A549 (cell line): ENCODE data around the gene NFYC. TPM values are rescaled to one million over a fixed set of nuclear protein-coding genes. Genes with fewer than 3 reads are reported as not detected.

Experiments
- ATAC-seq, 2 experiments: fragments of 200-7000 bp in 1 of 2; fragments of >200 bp in 1 of 2; cut with Nextera tagmentation in 1 of 2; cut with Tn5 transposase in 1 of 2; 3 replicates each; pipeline versions ENCODE4 v1.8.0 to v1.9.1; 2018 to 2020; ENCODE audit warnings: mild to moderate bottlenecking in 1 of 2, moderate library complexity in 1 of 2
- CTCF ChIA-PET: fragments of 300-600 bp; sonication (Branson Sonifier 250); formaldehyde crosslinking; extraction: SDS; loops from one replicate; lab custom pipeline; 2021; ENCODE audit warnings: antibody characterized with exemption, inconsistent platforms; lab: Yijun Ruan, JAX
- POLR2A ChIA-PET: fragments of 350-600 bp; formaldehyde crosslinking; extraction: SDS; loops from one replicate; lab custom pipeline; 2021; ENCODE audit warnings: antibody characterized with exemption, inconsistent platforms; lab: Yijun Ruan, JAX
- DNase-seq, 2 experiments: peaks; one replicate each; pipeline versions ENCODE4 v3.0.0 to v3.0.0-alpha.2; 2011 to 2016; ENCODE audit warnings: low read depth in 1 of 2, low spot score in 1 of 2
- FAIRE-seq: peaks from 2 replicates; lab custom pipeline; 2011; peaks lifted over from hg19 to GRCh38; lab: Jason Lieb, UNC
- H3K27ac ChIP-seq, 2 experiments: fragments of >200 bp; sonication (Bioruptor Twin); formaldehyde crosslinking; 3 replicates each; pipeline ENCODE4 v1.5.1; 2016 to 2017
- H3K4me1 ChIP-seq: fragments of >200 bp; sonication (Bioruptor Twin); formaldehyde crosslinking; 3 replicates; pipeline ENCODE4 v1.6.1; 2016
- H3K4me2 ChIP-seq: fragments of >200 bp; sonication (Bioruptor Twin); formaldehyde crosslinking; 3 replicates; pipeline ENCODE4 v1.6.1; 2016
- H3K4me3 ChIP-seq: fragments of >200 bp; sonication (Bioruptor Twin); formaldehyde crosslinking; 3 replicates; pipeline ENCODE4 v1.5.1; 2016
- H3K9me3 ChIP-seq: fragments of >200 bp; sonication (Bioruptor Twin); formaldehyde crosslinking; 3 replicates; pipeline ENCODE4 v1.6.1; 2016
- CTCF ChIP-seq: fragments of >200 bp; sonication (Bioruptor Twin); formaldehyde crosslinking; IDR thresholded peaks from 3 replicates; pipeline ENCODE4 v1.5.1; 2016
- EHF ChIP-seq: fragments of 250-450 bp; sonication (Bioruptor Pico); IDR thresholded peaks from 2 replicates; pipeline ENCODE4 v1.5.0; 2020; ENCODE audit warnings: mild to moderate bottlenecking
- FOSB ChIP-seq: fragments of 250-450 bp; sonication (Bioruptor Pico); IDR thresholded peaks from 2 replicates; pipeline ENCODE4 v1.5.0; 2020; ENCODE audit warnings: mild to moderate bottlenecking, moderate library complexity
- FOSL2 ChIP-seq, 2 experiments: fragments of 450-650 bp in 1 of 2; fragments of >200 bp in 1 of 2; sonication (Bioruptor Twin) in 1 of 2; formaldehyde crosslinking; IDR thresholded peaks; 2 replicates each; pipeline versions ENCODE4 v1.5.0 to v1.6.1; 2016 to 2020; ENCODE audit warnings: mild to moderate bottlenecking in 1 of 2, moderate library complexity in 1 of 2
- GATA3 ChIP-seq: IDR thresholded peaks from 2 replicates; pipeline ENCODE4 v1.6.1; 2012; ENCODE audit warnings: borderline replicate concordance
- HES2 ChIP-seq: fragments of >200 bp; sonication (Bioruptor Twin); formaldehyde crosslinking; IDR thresholded peaks from 2 replicates; pipeline ENCODE4 v1.6.1; 2016
- HOXB13 ChIP-seq: fragments of 250-450 bp; sonication (Bioruptor Pico); IDR thresholded peaks from 2 replicates; pipeline ENCODE4 v1.5.0; 2020; ENCODE audit warnings: low read depth, mild to moderate bottlenecking, moderate library complexity
- HOXB5 ChIP-seq: fragments of 250-450 bp; sonication (Bioruptor Pico); IDR thresholded peaks from 2 replicates; pipeline ENCODE4 v1.5.0; 2020; ENCODE audit warnings: mild to moderate bottlenecking, moderate library complexity
- KDM1A ChIP-seq: fragments of 200-600 bp; sonication (generic); IDR thresholded peaks from 2 replicates; pipeline ENCODE4 v1.6.1; 2016; ENCODE audit warnings: low read depth, mild to moderate bottlenecking
- KDM5A ChIP-seq: fragments of 200-600 bp; sonication (generic); IDR thresholded peaks from 2 replicates; pipeline ENCODE4 v1.6.1; 2016; ENCODE audit warnings: antibody characterized with exemption, mild to moderate bottlenecking
- NFE2L2 ChIP-seq: fragments of 150-350 bp; conservative IDR thresholded peaks from 2 replicates; pipeline ENCODE4 v1.6.1; 2014; ENCODE audit warnings: low read length
- NR3C1 ChIP-seq: fragments of >200 bp; sonication (Bioruptor Twin); formaldehyde crosslinking; IDR thresholded peaks from 3 replicates; pipeline ENCODE4 v1.6.1; 2017
- PBX3 ChIP-seq: IDR thresholded peaks from 2 replicates; pipeline ENCODE4 v1.6.1; 2012
- RAD21 ChIP-seq, 2 experiments: fragments of >200 bp in 1 of 2; sonication (Bioruptor Twin) in 1 of 2; formaldehyde crosslinking in 1 of 2; IDR thresholded peaks in 1 of 2; conservative IDR thresholded peaks in 1 of 2; 2 replicates in 1 of 2; 3 replicates in 1 of 2; pipeline ENCODE4 v1.6.1; 2012 to 2018; ENCODE audit warnings: inconsistent platforms in 1 of 2
- RARB ChIP-seq: fragments of 250-450 bp; sonication (Bioruptor Pico); IDR thresholded peaks from 2 replicates; pipeline ENCODE4 v1.8.0; 2021; ENCODE audit warnings: mild to moderate bottlenecking, moderate library complexity
- ZC3H11A ChIP-seq: fragments of 450-650 bp; IDR thresholded peaks from 2 replicates; pipeline ENCODE4 v1.6.1; 2014; ENCODE audit warnings: antibody characterized with exemption, mild to moderate bottlenecking
- WGBS: methylation state at CpG from one replicate; pipeline ENCODE4 v1.1.6; 2017; ENCODE audit errors: missing lambda C conversion rate; 5-methylcytosine and 5-hydroxymethylcytosine counted together
- polyA plus RNA-seq, 4 experiments: library from polyadenylated mRNA; depleted of rRNA in 3 of 4; stranded (reverse); fragments of >200 nt; fragmentation: RNase III in 1 of 4; extraction: RNeasy Plus Mini Kit Qiagen cat#74134 plus additional on column Dnase treatment in 1 of 4; gene quantifications; 2 replicates in 3 of 4; 3 replicates in 1 of 4; pipeline ENCODE4 v1.2.3, GENCODE V29; 2011 to 2017

Gene NFYC
- polyA plus RNA-seq, 2 of the 4 experiments (the other 2 are of a cell fraction): 35.1 to 43.4 TPM

- no peak overlapping the region for H3K4me3 ChIP-seq
- H3K4me2 ChIP-seq: no peak overlapping the region
- DNase-seq: no peak
- no peak overlapping the region for H3K27ac ChIP-seq
- WGBS: 98% methylated on average over 6 of the region's 6 CpGs
- H3K4me1 ChIP-seq: peaks cover 6% of the 10 kb centered on the region; the same call in 1 of the 3 replicates
- no peak for FAIRE-seq
- POLR2A ChIA-PET: no interaction called here
- ATAC-seq: no peak
- no peaks in the 10 kb centered on the region for H3K9me3 ChIP-seq
- TF ChIP-seq KDM1A: no peak
- CTCF ChIA-PET: interaction anchor here (2.3 kb wide), 1 partner anchor 18 kb away, joined by 7 read pairs; no protein-coding TSS in a partner anchor
These were observed 3.8 kb upstream of the NFYC start for GRCh38 chr1:40687661-40688060.

GRCh38 chr1:40689737-40690136, 1.8 kb upstream of the NFYC start:
- 46% methylated on average over 1 of the region's 1 CpG for WGBS
- DNase-seq (no peak), FAIRE-seq (no peak), ATAC-seq (no peak)
- Histone ChIP-seq H3K4me1 (peaks cover 18% of the 10 kb centered on the region), H3K4me2 (no peak overlapping the region; the same call in 2 of the 3 replicates), H3K27ac (no peak overlapping the region), H3K9me3 (no peaks in the 10 kb centered on the region), H3K4me3 (no peak overlapping the region)
- TF ChIP-seq KDM5A: no peak
- TF ChIP-seq GATA3: no peak
- TF ChIP-seq CTCF: no peak
- no peak for TF ChIP-seq HOXB5
- TF ChIP-seq RARB: no peak
- TF ChIP-seq FOSL2 (IDR thresholded peaks at IDR 0.05): no peak
- no peak for TF ChIP-seq FOSL2 (CRISPR knock-in tag; IDR thresholded peaks at IDR 0.05)
- TF ChIP-seq PBX3: no peak
- TF ChIP-seq ZC3H11A: no peak
- TF ChIP-seq FOSB (CRISPR knock-in tag): no peak
- TF ChIP-seq RAD21 (conservative IDR thresholded peaks at IDR 0.05 in 1 of 2, IDR thresholded peaks at IDR 0.05 in 1 of 2): no peak
- no peak for TF ChIP-seq HOXB13 (CRISPR knock-in tag)
- CTCF ChIA-PET: interaction anchor here (1.4 to 2.3 kb wide), 2 partner anchors 21 to 24 kb away, joined by 3 to 7 read pairs; no protein-coding TSS in a partner anchor
- POLR2A ChIA-PET: interaction anchor here (0.6 kb wide), 1 partner anchor 30 kb away, joined by 3 read pairs; no protein-coding TSS in a partner anchor

- ChIA-PET POLR2A (interaction anchor here (0.6 to 2.3 kb wide), 16 partner anchors 10 to 806 kb away, joined by 3 to 19 read pairs (median 4); partner anchors contain the start of genes CITED4 and RIMS3), CTCF (interaction anchor here (1.5 to 2.2 kb wide), 2 partner anchors 21 to 23 kb away, joined by 4 to 8 read pairs; no protein-coding TSS in a partner anchor)
- WGBS: 14% methylated on average over 13 of the region's 18 CpGs
- H3K9me3 ChIP-seq: no peaks in the 10 kb centered on the region
- H3K4me2 ChIP-seq: peak overlapping the region; percentile 71
- FAIRE-seq: no peak
- DNase-seq: no peak
- ATAC-seq: peak; percentile 1 to 2; a peak in 2 of 6 replicates
- H3K4me3 ChIP-seq: peak overlapping the region; percentile 97
- TF ChIP-seq NR3C1 (no peak), EHF (CRISPR knock-in tag) (no peak), HES2 (no peak), NFE2L2 (no peak), RARB (no peak)
- peaks cover 18% of the 10 kb centered on the region for H3K4me1 ChIP-seq
- peak overlapping the region; percentile 99 to 100 for H3K27ac ChIP-seq
These were observed 550 bp upstream of the NFYC start for GRCh38 chr1:40690771-40691537.
